Measurements from ENCODE around the gene JUN.

DNA sequence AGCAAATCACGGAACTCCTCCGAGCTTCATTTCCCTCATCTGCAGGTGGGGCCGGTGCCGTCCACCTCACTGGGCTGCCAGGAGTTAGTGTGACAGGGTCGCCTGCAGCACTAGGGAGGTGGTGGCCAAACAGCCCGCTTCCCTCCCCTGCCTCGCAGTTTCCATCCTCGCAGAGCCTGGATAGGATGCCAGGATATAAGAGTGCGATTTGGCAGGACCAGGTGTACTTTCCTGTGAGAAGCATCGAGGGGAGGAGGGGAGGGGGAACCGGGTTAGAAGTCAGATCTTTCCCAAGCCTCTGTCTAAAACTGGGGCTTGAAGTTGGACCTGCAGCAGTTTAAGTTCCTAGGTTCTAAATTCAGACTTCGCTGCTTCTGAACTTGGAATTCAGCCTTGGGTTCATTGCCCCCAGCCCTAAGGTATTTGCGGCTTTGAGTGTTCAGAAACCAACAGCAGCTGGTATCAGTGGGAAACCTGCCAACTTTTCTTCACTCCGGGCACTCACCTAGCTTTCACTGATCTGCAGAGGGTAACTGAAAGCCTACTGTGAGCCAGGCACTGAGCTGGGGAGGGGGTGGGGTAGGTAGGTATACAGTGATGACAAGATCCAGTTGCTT, 1.7 kb upstream of the JUN start:
- no peak for TF ChIP-seq EZH2 (IDR thresholded peaks at IDR 0.05; ENCODE audit: low read depth)
- TF ChIP-seq, protein P1, sequence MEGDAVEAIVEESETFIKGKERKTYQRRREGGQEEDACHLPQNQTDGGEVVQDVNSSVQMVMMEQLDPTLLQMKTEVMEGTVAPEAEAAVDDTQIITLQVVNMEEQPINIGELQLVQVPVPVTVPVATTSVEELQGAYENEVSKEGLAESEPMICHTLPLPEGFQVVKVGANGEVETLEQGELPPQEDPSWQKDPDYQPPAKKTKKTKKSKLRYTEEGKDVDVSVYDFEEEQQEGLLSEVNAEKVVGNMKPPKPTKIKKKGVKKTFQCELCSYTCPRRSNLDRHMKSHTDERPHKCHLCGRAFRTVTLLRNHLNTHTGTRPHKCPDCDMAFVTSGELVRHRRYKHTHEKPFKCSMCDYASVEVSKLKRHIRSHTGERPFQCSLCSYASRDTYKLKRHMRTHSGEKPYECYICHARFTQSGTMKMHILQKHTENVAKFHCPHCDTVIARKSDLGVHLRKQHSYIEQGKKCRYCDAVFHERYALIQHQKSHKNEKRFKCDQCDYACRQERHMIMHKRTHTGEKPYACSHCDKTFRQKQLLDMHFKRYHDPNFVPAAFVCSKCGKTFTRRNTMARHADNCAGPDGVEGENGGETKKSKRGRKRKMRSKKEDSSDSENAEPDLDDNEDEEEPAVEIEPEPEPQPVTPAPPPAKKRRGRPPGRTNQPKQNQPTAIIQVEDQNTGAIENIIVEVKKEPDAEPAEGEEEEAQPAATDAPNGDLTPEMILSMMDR (conservative IDR thresholded peaks at IDR 0.05), result peak; percentile 5; the same call in 1 of the 2 replicates

All from PC-9 (cell line).